GM19397 (cell line): ENCODE measurements around the gene THAP10.
"Not testable (repeated sequence)": the region's sequence is repeated elsewhere in the genome, so short reads cannot be mapped to it uniquely, and the experiment has no call there.

Experiments used
- ATAC-seq: cut with Tn5 transposase; IDR thresholded peaks from one replicate; pipeline ENCODE4 v1.9.1; 2021; ENCODE audit warnings: mild to moderate bottlenecking, moderate library complexity; ENCODE audit not compliant: unreplicated experiment

THAP10 gene

DNA sequence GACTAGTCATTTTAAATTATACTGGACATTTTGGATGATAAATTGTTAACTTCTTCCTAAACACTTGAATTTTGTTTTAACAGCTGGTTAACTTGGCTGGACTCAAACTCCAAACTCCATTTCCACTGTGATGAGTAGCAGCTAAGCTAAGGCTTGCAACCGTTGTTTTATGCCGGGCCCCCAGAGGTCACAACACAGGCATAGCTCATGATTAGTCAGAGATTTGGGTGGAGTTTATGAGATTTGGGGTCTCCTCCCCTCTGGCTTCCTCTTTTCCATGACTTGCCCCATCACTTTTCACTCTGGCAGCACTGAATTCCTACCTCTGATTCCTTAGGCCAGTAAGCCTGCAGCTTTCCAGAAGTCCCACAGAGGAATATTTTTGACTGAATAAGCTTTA lies 12.8 kb downstream of the THAP10 start:
- ATAC-seq: no peak

DNA sequence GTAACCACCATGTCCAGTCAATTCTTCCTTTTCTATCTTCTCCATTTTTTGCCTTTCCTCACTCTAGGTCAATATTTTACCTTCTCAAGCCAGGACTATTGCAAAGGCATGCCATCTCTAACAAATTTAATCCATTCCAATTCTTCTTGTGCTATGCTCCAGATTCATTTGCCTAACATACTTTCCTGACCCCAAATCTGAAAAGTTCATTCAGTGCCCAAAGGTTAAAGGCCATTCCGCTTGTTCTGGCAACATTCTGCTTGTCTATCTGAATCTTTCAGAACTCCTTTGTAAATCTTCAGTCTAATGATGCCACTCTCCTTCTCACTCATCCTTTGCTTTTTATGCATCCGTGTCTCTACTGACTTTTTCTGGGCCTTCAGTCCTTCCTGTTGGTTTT lies 15.6 kb downstream of the THAP10 start:
- ATAC-seq: no peak

DNA sequence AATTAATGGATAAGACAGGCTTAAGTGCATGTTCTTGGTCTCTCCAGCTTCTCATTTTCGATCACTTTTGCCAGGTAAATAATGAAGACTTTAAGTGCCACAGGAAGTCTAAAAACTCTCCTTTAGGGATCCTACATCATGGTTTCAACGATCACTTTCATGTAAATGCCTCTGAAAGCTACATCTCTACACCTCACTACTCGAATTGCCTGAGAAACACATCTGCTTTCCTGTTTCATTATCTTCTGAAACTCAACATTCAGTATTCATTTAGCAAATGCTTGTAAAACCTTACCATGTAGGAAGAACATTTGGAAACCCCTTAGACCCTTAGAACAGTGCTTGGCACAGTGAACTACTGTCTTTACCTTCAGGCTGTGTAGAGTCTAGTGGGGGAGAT lies 16.2 kb downstream of the THAP10 start:
- ATAC-seq: no peak

DNA sequence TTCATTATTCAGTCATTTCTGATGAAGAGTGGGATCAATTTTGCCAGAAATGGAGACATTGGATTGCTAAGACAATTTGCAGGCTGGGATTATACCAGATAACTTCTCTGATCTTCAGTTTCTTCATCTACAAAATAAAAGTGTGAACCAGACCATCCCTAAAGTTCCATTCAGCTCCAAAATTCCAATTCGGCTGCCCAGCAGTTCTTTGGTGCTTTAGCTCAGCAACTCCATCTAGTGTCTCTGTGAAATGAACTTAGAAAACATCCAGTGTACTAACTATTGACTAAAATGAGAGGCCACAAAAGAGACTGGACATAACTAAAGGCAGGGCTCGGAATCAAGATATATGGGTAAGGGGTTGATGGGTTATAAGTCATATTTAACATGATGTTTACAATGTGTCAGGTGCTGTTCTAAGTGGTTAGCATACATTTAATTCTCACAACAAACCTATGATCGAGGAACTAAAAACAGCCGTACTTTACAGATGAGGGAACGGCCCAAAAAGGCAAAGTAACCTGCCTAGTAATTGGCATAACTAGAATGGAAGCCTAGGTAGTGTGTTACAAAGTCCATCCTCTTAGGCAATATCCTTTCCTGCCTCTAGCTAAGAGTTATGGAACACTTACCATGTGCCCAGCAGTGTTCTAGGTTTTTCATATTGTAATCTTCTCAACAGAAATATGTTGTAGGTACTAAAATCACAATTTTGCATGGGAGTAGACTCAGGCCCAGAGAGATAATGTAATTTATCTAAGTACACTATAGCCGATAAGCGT lies 17.0 kb downstream of the THAP10 start:
- no peak for ATAC-seq

DNA sequence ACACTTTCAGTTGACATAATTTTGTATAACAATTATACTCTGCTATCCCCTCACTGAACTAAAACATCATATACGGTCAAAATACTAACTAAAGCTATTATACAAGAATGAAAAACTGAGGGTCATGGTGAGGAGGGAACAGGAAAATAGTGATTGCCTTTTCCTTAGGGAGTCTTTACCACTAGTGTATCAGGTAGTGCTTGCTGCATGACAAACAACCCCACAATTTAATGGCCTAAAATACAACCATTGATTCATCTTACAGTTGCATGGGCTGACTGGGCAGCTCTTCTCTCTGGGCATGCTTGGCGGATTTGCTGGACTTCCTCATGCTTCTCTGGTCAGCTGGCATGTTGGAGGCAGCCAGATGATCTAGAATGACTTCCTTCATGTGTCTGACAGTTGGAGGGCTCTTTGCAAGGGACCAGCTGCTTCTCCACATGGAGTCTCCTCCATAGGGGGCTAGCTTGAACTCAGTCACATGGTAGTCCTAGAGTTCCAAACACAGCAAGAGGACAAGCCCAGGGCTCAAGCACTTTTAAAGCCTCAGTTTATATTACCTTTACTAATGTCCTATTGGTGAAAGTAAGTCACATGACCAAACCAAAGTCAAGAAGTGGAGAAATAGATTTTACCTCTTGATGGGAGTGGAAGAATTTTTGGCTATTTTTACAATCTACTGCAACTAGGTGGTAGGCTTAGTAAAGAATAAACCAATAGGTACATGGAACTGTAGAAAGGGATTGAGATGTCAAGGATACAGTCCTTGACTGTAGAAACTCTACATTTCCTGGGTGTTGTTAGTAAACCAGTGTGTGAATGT lies 18.8 kb downstream of the THAP10 start:
- no peak for ATAC-seq

DNA sequence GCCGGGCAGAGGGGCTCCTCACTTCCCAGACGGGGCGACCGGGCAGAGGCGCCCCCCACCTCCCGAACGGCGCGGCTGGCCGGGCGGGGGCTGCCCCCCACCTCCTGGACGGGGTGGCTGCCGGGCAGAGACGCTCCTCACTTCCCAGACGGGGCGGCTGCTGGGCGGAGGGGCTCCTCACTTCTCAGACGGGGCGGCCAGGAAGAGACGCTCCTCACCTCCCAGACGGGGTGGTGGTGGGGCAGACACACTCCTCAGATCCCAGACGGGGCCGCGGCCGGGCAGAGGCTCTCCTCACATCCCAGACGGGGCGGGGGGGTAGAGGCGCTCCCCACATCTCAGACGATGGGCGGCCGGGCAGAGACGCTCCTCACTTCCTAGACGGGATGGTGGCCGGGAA lies 20.7 kb downstream of the THAP10 start:
- ATAC-seq: not testable (repeated sequence)

DNA sequence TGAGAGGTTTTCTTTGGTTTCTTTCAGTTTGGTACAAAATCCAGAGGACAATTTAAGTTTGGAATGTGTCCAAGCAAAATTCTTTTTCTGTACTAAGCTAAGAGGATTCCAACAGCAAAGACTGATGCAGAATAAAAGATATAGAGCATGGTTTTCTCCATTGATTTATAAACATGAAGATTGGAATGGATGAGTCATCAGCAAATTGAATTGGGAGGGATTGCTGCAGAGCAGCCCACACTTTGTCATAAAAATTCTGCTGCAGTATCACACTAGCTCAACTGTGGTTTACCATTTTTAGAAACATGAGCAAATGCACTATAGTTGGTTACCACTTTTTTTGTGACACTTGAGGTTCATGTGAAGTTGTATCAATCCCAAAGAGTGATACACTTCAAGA lies 22.2 kb downstream of the THAP10 start:
- ATAC-seq: no peak

DNA sequence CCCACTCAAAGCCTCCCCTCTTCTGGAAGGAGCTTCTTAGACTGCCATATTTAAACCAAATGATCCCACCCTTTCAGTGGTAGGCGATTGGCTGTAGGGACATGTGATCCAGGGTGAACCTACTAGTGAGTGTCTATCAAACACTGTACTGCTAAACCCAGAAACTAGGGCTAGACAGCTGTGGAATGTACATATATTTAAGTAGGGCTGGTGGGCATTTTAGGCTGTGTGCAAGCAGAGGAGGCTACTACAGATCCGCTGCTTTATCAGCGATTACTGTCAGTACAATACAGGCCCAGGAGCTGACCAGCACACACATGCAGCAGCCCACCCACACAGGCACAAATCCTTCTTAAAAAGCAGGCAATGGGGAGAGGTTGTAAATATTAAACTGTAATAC lies 22.9 kb downstream of the THAP10 start:
- no peak for ATAC-seq

DNA sequence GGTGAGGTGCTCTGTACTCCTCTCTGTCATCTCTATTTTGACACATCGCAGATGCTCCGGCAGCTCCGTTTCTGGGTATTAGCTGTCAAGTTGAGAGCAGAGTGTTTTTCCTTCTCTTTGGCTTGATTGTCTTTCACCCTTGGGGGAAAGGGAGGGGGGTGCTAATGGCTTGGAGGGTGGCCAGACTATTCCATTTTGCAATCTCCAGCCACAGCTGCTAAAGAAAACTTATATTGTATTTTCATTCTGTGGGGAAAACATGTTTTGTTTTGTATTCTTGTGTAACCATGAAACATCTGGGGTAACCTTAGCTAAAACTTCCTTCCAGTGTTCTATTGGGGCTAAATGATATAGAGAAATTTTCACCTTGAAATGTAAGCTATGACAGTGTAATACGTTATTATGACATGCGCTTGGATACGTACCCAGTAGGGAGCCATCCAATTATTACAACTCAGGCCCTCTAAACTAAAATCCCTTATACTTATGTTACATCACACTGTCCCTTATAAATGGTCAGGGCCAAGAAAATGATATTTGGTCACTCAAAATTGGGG lies 24.2 kb downstream of the THAP10 start:
- no peak for ATAC-seq

DNA sequence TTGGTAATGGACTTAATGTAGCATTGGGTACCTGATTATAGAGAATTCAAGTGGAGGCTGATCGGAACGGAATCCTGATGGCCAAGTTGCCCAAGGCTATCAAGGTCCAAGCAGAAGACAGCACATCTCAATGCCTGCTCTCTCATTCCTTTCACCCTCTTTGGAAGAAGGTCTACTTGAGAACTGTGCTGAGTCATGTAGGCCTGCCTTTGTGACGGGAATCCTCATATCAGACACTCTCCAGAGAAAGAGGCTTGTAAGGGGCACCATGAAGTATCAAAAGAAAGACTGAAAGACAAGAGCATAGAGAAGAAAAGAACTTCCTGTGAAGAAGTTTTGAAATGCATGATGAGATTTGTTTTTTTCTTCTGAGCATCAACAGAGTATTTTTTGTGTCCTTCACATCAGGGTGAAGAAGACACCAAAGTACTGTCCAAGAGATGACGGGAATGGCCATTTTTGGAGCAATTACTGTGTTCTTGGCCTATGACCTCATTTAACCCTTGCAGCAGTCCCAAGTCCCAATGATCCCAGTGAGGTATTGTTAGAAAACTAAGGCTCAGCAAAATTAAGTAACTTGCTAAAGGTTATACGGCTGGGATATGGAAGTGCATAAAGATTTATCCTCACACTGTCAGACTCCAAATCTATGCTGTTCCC lies 25.1 kb downstream of the THAP10 start:
- ATAC-seq: no peak

DNA sequence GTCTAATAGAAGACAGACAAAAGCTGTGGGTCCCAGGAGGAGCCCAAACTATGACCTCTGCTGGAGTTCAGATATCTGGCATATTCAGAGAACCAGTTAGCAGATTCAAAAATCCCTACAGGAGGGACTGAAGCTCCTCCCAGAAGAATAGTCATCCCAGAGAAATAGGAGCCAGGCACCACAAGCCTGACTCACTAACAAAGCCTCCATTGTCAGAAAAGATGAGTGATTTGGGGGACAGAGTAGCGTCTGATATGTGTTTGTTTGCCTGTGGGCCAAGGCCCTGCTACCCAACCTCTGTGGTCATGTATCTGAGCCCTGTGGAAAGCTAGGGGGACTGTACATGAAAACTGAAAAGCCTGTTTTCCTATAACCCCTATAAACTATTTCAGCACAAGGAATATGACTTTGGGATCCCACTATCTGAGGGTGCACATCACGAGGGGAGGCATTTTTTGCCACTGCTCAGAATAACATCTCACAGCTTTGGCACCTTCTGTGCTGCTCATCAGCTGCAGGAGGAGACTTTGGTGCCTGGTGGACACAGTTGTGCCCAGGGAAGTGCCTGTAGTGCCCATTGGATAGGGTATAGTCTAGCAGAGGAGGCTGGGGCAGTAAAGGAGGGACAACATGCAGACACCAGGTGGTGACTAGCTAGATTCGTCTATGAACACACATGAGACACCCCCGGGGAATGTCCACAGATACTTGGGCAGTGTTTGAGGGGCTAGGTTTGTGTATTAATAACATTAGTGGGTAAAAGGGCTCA lies 28.6 kb downstream of the THAP10 start:
- ATAC-seq: no peak

DNA sequence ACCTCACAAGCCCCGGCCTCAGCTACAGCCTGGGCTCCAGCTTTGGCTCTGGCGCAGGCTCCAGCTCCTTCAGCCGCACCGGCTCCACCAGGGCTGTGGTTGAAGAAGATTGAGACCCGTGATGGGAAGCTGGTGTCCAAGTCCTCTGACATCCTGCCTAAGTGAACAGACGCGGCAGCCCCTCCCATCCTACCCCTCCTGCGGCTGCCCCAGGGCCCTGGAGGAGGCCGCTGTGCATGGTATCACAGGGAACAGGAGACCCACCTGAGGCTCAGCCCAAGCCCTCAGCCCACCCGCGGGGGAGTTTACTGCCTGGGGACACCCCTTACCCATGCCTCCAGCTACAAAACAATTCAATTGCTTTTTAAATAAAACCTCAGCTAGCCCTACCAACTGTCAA lies 32.2 kb downstream of the THAP10 start:
- no peak for ATAC-seq

DNA sequence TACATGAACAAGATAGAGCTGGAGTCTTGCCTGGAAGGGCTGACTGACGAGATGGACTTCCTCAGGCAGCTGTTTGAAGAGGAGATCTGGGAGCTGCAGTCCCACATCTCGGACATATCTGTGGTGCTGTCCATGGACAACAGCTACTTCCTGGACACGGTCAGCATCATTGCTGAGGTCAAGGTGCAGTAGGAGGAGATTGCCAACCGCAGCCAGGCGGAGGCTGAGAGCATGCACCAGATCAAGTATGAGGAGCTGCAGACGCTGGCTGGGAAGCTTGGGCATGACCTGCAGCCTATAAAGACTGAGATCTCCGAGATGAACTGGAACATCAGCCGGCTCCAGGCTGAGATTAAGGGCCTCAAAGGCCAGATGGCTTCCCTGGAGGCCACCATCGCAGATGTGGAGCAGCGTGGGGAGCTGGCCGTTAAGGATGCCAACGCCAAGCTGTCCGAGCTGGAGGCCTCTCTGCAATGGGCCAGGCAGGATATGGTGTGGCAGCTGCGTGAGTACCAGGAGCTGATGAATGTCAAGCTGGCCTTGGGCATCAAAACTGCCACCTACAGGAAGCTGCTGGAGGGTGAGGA lies 32.8 kb downstream of the THAP10 start:
- ATAC-seq: no peak

DNA sequence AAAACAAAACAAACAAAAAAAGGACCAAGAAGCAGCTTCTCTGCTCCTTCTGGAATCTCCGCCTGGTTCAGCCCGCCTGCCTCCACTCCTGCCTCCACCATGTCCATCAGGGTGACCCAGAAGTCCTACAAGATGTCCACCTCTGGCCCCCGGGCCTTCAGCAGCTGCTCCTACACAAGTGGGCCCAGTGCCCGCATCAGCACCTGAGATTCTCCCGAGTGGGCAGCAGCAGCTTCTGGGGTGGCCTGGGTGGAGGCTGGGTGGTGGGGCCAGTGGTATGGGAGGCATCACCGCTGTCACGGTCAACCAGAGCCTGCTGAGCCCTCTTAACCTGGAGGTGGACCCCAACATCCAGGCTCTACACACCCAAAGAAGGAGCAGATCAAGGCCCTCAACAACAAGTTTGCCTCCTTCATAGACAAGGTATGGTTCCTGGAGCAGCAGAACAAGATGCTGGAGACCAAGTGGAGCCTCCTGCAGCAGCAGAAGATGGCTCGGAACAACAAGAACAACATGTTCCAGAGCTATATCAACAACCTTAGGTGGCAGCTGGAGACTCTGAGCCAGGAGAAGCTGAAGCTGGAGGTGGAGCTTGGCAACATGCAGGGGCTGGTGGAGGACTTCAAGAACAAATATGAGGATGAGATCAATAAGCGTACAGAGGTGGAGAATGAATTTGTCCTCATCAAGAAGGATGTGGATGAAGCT lies 33.5 kb downstream of the THAP10 start:
- ATAC-seq: not testable (repeated sequence)

DNA sequence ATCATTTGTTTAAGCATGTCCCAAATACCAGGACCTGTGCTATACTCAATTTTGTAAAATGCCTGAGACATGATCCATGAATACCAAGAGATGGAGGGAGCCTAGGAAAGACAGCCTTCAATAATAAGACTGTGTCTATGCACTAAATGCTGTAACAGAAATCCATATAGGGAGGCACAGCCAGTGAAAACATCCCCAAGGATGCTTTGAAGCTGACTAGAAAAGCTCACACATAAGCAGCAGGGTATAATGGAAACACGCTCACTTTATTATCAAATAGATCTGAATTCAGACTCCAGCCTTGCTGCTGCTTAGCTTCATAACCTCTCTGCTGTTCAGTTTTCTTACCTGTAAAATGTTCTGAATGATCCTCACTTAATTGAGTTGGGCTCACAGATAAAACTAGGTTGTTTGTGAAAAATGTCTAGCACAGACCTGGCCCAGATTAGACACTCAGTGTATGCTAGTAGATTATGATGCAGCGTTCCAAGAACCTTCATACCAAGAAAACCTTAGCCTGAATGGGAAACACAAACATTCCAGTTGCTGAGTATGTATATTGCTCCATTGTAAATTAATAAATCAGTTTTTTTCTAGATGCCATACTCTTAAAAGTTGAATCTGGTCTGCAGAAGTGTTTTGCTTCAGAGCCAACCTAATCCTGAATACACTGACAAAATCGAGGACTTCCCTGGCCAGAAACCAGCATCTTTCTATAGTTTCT lies 34.5 kb downstream of the THAP10 start:
- ATAC-seq: no peak

DNA sequence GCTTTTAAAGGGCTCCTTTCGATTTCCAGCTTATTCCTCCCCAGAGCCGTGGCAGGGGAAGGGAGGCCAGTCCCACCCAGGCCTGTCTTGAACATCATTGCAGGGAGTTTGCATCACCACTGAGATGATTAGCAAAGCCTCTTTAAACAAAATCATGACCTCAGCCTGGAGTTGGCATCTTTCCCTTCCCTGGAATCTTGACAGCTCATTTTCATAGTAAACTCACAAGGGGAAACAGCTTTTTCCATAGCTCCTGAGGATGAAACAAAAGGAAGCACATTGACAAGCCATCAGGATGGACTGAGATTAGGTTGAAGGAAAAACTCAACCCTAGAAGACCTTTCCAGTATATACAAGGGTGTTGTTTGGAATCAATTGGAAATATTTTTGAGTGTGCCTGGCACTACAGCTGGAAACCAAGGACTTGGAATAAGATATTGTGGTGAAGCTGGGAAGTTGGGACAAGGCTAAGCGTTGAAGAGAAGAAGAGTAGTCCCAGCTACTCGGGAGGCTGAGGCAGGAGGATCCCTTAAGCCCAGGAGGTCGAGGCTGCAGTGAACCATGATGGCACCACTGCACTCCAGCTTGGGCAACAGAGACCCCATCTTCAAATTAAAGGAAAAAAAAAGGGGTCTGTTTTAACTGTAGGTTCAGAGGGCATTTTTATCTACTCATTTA lies 35.2 kb downstream of the THAP10 start:
- no peak for ATAC-seq

DNA sequence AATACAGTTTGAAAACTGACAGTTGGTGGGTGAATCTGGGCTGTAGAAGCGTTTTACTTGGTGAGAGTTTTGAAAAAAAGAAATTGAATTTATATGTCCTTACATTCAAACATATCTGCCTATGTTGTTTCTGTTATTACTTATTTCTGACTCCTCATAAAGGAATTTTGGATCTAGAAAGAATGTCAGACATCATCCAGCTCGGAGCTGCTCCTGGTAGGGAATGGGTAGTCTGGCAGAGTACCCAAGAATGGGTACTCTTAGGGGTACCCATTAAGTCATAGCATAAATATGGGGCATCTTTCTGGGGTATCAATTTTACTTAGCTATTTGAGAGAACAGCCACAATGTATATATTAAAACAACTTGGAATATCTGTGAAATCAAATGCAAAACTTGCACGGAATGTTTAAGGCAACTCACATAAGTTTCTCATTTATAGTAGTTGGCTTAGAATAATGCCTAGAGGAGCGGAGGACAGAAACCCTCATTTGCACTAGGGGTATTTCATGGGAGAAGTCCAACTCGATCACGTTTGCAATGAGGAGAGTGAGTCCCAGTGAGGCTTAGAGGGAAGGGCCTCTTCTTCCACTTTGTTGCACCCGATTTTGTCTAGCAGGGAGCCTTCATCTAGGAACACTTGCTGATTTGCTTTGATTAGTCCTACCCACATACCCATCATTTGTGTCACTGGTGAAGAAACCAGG lies 35.9 kb downstream of the THAP10 start:
- ATAC-seq: no peak

DNA sequence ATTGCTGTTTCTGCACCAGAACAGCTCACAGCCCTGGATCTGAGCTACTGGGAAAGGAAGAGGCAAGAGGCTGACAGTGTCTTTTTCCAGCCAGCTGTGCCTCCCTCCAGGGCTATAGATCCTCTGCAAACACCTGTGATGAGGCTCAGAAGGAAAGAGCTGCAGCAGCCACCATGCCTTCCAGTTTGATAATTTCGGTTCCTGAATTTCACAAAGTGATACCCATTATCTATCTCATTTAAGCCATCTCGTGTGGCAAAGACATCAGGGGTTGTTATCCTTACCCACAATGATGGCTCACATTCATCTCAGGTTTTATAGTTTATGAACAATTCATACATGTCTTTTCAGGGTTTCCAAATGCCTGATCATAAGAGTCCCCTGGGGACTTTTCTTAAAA lies 36.5 kb downstream of the THAP10 start:
- ATAC-seq: no peak
